GM12875 (cell line): ENCODE results near the gene CDC20B.

ENCODE experiments used
- H3K4me3 ChIP-seq: one replicate; pipeline ENCODE4 v1.5.1; 2011; ENCODE audit warnings: low read depth, low read length, control low read depth
- CTCF ChIP-seq: IDR thresholded peaks from 2 replicates; pipeline ENCODE4 v1.5.1; 2011; ENCODE audit warnings: low read depth, mild to moderate bottlenecking, control low read depth, inconsistent platforms, low read length, moderate library complexity, borderline replicate concordance; ENCODE audit not compliant: insufficient read depth

The CDC20B gene

GRCh38 chr5:55177078-55177477 is 4.1 kb upstream of the CDC20B start:
- no peak overlapping the region for H3K4me3 ChIP-seq
- TF ChIP-seq CTCF: no peak

GRCh38 chr5:55176176-55176818 is 3.3 kb upstream of the CDC20B start:
- no peak for TF ChIP-seq CTCF
- no peak overlapping the region for H3K4me3 ChIP-seq

GRCh38 chr5:55175781-55176175 is 2.8 kb upstream of the CDC20B start:
- no peak overlapping the region for H3K4me3 ChIP-seq
- no peak for TF ChIP-seq CTCF

GRCh38 chr5:55173687-55174230 is 782 bp upstream of the CDC20B start:
- H3K4me3 ChIP-seq: peak overlapping the region; percentile 34
- TF ChIP-seq CTCF: no peak

GRCh38 chr5:55172051-55172899 is 702 bp downstream of the CDC20B start:
- peak; percentile 64 for TF ChIP-seq CTCF
- H3K4me3 ChIP-seq: no peak overlapping the region

GRCh38 chr5:55171471-55171870 is 1.5 kb downstream of the CDC20B start:
- TF ChIP-seq CTCF: no peak
- H3K4me3 ChIP-seq: no peak overlapping the region

- no peak overlapping the region for H3K4me3 ChIP-seq
- TF ChIP-seq CTCF: no peak
Measured at GRCh38 chr5:55162666-55163065, 10.3 kb downstream of the CDC20B start.
